ENCODE data around the gene HIVEP3. TPM values are rescaled to one million over a fixed set of nuclear protein-coding genes. Genes with fewer than 3 reads are reported as not detected.

Gene HIVEP3
- polyA plus RNA-seq, 4 donors, result 0.67 to 3.8 (median 1.8) TPM

DNA sequence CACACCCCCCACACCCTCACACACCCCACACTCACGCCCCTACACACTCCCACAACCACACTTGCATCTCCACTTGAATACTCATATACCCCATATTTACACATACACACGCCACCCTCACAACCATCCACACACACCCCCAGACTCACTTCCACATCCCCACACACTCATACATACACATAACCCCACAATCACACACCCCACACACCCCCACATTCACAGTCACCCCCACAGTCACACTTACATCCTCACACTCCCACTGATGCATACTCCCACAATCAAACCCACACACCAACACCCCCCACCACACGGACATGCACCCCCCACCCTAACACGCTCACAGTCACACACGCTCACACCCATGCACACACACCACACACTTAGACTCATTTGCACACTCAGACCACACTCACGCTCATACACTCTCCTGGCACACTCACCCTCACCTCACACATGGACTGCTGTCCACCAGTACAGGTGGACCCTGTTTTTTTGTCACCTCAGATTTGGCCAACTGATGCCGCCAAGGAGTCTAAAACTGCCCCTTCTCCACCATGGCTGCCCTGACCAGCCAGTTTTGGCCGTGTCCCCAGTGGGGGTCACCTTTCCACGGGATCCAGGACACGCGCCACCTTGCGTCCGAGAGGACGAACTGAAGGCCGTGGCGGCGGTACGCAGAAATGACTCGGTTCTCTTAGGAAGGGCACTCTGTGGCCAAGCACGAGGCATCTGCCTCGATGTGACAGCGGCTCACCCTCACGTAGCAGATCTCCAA is 388.9 kb downstream of the HIVEP3 start:
- DNase-seq (no peak), FAIRE-seq (no peak)
- Histone ChIP-seq H3K27me3 (ENCODE audit: control insufficient read depth in 3 of 3, insufficient read depth in 3 of 3, low read length in 3 of 3) (no peaks in the 10 kb centered on the region), H3K9me3 (ENCODE audit: control insufficient read depth in 2 of 2, insufficient read depth in 1 of 2, low read depth in 1 of 2, low read length in 1 of 2) (no peaks in the 10 kb centered on the region), H3K36me3 (ENCODE audit: control insufficient read depth in 3 of 3, insufficient read depth in 2 of 3, low read depth in 1 of 3, low read length in 3 of 3) (no peaks in the 10 kb centered on the region), H3K4me1 (ENCODE audit: control insufficient read depth in 3 of 3, insufficient read depth in 2 of 3, low read depth in 1 of 3, low read length in 2 of 3) (no peaks in the 10 kb centered on the region), H3K27ac (ENCODE audit: low read depth in 1 of 3, low read length in 2 of 3) (no peak overlapping the region), H3K4me3 (ENCODE audit: low read depth in 1 of 3, low read length in 3 of 3) (no peak overlapping the region)
- 89 to 91% (median 89%) methylated on average over 23 of the region's 23 CpGs for WGBS, 3 donors

DNA sequence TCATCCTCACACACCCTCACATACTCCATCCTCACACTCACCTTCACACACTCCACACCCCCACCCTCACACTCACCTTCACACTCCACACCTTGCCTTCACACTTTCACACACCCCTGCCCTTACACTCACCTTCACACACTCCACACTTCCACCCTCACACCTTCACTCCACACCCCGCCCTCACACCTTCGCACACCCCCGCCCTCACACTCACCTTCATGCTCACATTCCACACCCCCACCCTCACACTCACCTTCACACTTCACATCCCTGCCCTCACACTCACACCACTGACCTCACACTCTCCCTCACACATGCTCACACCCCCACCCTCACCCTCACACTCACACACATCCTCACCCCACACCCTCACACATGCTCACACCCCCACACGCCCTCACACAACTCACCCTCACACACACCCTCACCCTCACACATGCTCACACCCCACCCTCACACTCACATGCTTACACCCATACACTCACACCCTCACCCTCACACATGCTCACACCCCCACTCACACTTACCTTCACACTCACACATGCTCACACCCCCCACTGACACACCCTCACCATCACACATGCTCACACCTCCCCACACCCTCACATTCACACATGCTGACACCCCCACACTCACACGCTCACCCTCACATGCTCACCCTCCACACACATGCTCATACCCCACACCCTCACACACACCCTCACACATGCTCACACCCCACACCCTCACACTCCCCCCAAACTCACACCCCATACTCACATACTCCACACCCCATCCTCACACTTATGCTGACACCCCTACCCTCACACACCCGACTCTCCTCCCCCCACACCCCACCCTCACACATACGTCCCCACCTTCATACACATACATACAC is 389.8 kb downstream of the HIVEP3 start:
- no peak overlapping the region for H3K27ac ChIP-seq (ENCODE audit: low read depth in 1 of 3, low read length in 2 of 3)
- H3K4me3 ChIP-seq (ENCODE audit: low read depth in 1 of 3, low read length in 3 of 3), result no peak overlapping the region
- no peak for FAIRE-seq
- no peak for DNase-seq
- no peaks in the 10 kb centered on the region for H3K27me3 ChIP-seq (ENCODE audit: control insufficient read depth in 3 of 3, insufficient read depth in 3 of 3, low read length in 3 of 3)
- no peaks in the 10 kb centered on the region for H3K4me1 ChIP-seq (ENCODE audit: control insufficient read depth in 3 of 3, insufficient read depth in 2 of 3, low read depth in 1 of 3, low read length in 2 of 3)
- no peaks in the 10 kb centered on the region for H3K9me3 ChIP-seq (ENCODE audit: control insufficient read depth in 2 of 2, insufficient read depth in 1 of 2, low read depth in 1 of 2, low read length in 1 of 2)
- WGBS, 3 donors, result 62 to 78% (median 68%) methylated on average over 7 of the region's 7 CpGs
- H3K36me3 ChIP-seq (ENCODE audit: control insufficient read depth in 3 of 3, insufficient read depth in 2 of 3, low read depth in 1 of 3, low read length in 3 of 3), result no peaks in the 10 kb centered on the region

DNA sequence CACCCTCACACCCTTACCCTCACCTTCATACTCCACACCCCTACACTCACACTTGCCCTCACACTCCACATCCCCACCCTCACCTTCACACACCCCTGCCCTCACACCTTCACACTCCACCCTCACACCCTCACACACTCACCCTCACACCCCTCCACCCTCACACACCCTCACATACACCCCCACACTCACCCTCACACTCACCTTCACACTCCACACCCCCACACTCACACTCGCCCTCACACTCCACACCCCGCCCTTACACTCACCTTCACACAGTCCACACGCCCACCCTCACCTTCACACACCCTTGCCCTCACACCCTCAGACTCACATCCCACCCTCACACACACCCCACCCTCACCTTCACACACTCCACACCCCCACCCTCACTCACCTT is 390.6 kb downstream of the HIVEP3 start:
- 54 to 92% (median 69%) methylated on average over 3 of the region's 3 CpGs for WGBS, 3 donors
- no peaks in the 10 kb centered on the region for H3K36me3 ChIP-seq (ENCODE audit: control insufficient read depth in 3 of 3, insufficient read depth in 2 of 3, low read depth in 1 of 3, low read length in 3 of 3)

DNA sequence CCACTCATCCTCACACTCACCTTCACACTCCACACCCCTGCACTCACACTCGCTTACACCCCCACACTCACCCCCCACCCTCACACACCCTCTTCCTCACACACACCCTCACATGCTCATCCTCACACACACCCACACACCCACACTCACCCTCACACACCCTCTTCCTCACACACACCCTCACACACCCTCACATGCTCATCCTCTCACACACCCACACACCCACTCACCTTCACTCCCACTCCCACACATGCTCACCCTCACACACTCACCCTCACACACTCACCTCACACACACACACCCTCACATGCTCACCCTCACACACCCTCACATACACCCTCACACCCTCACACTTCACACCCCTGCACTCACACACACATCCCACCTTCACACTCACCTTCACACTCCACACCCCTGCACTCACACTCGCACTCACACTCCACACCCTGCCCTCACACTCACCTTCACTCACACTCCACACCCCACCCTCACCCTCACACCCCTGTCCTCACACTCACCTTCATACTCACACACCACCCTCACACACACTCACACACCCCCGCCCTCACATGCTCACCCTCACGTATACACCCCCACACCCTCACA is 391.7 kb downstream of the HIVEP3 start:
- FAIRE-seq (no peak), DNase-seq (no peak)
- H3K36me3 ChIP-seq (ENCODE audit: control insufficient read depth in 3 of 3, insufficient read depth in 2 of 3, low read depth in 1 of 3, low read length in 3 of 3), result peaks cover 0 to 4% (median 0%) of the 10 kb centered on the region in 3 donors
- H3K27ac ChIP-seq (ENCODE audit: low read depth in 1 of 3, low read length in 2 of 3), result no peak overlapping the region
- H3K4me1 ChIP-seq (ENCODE audit: control insufficient read depth in 3 of 3, insufficient read depth in 2 of 3, low read depth in 1 of 3, low read length in 2 of 3), result no peaks in the 10 kb centered on the region
- H3K27me3 ChIP-seq (ENCODE audit: control insufficient read depth in 3 of 3, insufficient read depth in 3 of 3, low read length in 3 of 3), result no peaks in the 10 kb centered on the region
- H3K9me3 ChIP-seq (ENCODE audit: control insufficient read depth in 2 of 2, insufficient read depth in 1 of 2, low read depth in 1 of 2, low read length in 1 of 2), result no peaks in the 10 kb centered on the region
- WGBS, 3 donors, result 87 to 98% (median 95%) methylated on average over 4 of the region's 4 CpGs
- no peak overlapping the region for H3K4me3 ChIP-seq (ENCODE audit: low read depth in 1 of 3, low read length in 3 of 3)

More for the DNA sequence above, 390.6 kb downstream of the HIVEP3 start:
- no peaks in the 10 kb centered on the region for H3K9me3 ChIP-seq (ENCODE audit: control insufficient read depth in 2 of 2, insufficient read depth in 1 of 2, low read depth in 1 of 2, low read length in 1 of 2)
- no peaks in the 10 kb centered on the region for H3K4me1 ChIP-seq (ENCODE audit: control insufficient read depth in 3 of 3, insufficient read depth in 2 of 3, low read depth in 1 of 3, low read length in 2 of 3)
- H3K4me3 ChIP-seq (ENCODE audit: low read depth in 1 of 3, low read length in 3 of 3), result no peak overlapping the region
- FAIRE-seq, result no peak
- no peak overlapping the region for H3K27ac ChIP-seq (ENCODE audit: low read depth in 1 of 3, low read length in 2 of 3)
- no peak for DNase-seq
- H3K27me3 ChIP-seq (ENCODE audit: control insufficient read depth in 3 of 3, insufficient read depth in 3 of 3, low read length in 3 of 3), result no peaks in the 10 kb centered on the region

DNA sequence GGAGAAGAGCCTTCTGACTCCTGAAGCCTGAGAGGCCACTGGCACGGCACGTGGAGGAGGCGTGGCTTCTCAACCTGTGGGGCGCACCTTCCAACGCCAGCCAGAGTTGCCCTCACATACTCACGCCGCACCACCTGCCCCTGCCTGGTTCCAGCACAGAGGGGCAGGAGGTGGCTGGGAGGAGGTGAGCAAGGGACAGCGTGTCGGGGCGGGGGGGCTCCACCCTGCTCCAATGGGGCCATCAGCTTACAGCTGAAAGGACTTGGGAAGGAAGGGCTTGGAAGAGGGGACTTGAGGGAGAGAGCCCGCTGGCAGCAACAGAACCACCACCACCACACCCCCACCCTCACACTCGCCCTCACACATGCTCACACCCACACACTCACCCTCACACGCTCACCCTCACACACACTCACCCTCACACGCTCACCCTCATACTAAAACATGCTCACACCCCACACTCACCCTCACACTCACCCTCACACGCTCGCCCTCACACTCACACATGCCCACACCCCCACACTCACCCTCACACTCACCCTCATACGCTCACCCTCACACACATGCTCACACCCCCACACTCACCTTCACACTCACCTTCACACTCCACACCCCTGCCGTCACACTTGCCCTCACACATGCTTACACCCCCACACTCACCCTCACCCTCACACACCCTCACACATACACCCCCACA is 392.7 kb downstream of the HIVEP3 start:
- Histone ChIP-seq H3K4me3 (ENCODE audit: low read depth in 1 of 3, low read length in 3 of 3) (no peak overlapping the region), H3K27me3 (ENCODE audit: control insufficient read depth in 3 of 3, insufficient read depth in 3 of 3, low read length in 3 of 3) (no peaks in the 10 kb centered on the region), H3K27ac (ENCODE audit: low read depth in 1 of 3, low read length in 2 of 3) (no peak overlapping the region), H3K4me1 (ENCODE audit: control insufficient read depth in 3 of 3, insufficient read depth in 2 of 3, low read depth in 1 of 3, low read length in 2 of 3) (no peaks in the 10 kb centered on the region), H3K36me3 (ENCODE audit: control insufficient read depth in 3 of 3, insufficient read depth in 2 of 3, low read depth in 1 of 3, low read length in 3 of 3) (peaks cover 0 to 4% (median 0%) of the 10 kb centered on the region in 3 donors), H3K9me3 (ENCODE audit: control insufficient read depth in 2 of 2, insufficient read depth in 1 of 2, low read depth in 1 of 2, low read length in 1 of 2) (no peaks in the 10 kb centered on the region)
- FAIRE-seq (no peak), DNase-seq (no peak)
- WGBS, 3 donors, result 39 to 82% (median 64%) methylated on average over 15 to 18 of the region's 18 CpGs

DNA sequence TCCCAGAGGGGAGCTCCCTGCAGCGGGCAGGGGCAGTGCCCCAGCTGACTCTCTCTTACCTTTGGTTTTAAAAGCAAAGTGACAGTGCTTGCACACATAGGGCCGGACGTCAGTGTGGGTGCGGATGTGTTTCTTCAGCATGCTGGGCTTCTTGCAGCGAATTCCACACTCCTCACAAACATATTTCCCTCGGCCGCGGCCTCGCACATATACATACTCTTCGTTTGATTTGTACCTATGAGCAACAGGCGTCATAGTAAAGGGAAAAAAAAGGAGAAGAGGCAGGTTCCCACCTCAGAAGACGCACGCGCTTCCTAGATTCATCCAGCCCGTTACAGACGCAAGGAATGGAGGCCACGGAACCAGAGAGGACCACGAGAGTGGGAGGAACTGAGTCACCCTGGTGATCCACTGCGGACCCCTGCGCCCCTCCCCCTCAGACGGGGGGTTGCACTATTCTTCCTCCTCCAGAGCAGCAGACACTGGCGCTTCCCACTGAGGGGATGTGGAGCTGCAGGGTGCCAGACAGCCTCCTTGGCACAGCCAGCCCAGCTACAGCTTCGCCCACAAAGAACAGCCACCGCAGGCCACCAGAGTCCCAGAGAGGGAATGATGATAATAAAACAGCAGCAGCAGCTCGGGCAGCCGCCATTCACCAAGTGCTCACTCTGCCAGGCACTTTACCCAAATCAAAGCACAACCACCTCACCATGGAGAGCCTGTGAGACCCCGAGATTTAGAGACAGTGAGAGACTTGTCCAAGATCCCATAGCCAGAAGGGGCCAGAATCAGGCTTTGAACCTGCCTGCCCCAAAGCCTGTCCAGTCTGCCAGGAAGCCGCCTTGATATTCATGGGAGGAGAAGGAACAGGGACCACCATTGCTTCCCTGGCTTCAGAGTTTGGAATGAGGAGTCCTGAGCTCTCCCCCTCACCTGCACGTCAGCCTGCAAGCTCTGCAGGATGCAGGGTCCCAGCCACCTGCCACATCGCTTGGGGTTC is 393.7 kb downstream of the HIVEP3 start:
- no peaks in the 10 kb centered on the region for H3K4me1 ChIP-seq (ENCODE audit: control insufficient read depth in 3 of 3, insufficient read depth in 2 of 3, low read depth in 1 of 3, low read length in 2 of 3)
- 83 to 89% (median 84%) methylated on average over 30 of the region's 30 CpGs for WGBS, 3 donors
- H3K27me3 ChIP-seq (ENCODE audit: control insufficient read depth in 3 of 3, insufficient read depth in 3 of 3, low read length in 3 of 3), result no peaks in the 10 kb centered on the region
- FAIRE-seq, result no peak
- no peak overlapping the region for H3K4me3 ChIP-seq (ENCODE audit: low read depth in 1 of 3, low read length in 3 of 3)
- H3K27ac ChIP-seq (ENCODE audit: low read depth in 1 of 3, low read length in 2 of 3), result no peak overlapping the region
- H3K36me3 ChIP-seq (ENCODE audit: control insufficient read depth in 3 of 3, insufficient read depth in 2 of 3, low read depth in 1 of 3, low read length in 3 of 3), result peaks cover 0 to 4% (median 0%) of the 10 kb centered on the region in 3 donors
- DNase-seq, result no peak
- H3K9me3 ChIP-seq (ENCODE audit: control insufficient read depth in 2 of 2, insufficient read depth in 1 of 2, low read depth in 1 of 2, low read length in 1 of 2), result no peaks in the 10 kb centered on the region

DNA sequence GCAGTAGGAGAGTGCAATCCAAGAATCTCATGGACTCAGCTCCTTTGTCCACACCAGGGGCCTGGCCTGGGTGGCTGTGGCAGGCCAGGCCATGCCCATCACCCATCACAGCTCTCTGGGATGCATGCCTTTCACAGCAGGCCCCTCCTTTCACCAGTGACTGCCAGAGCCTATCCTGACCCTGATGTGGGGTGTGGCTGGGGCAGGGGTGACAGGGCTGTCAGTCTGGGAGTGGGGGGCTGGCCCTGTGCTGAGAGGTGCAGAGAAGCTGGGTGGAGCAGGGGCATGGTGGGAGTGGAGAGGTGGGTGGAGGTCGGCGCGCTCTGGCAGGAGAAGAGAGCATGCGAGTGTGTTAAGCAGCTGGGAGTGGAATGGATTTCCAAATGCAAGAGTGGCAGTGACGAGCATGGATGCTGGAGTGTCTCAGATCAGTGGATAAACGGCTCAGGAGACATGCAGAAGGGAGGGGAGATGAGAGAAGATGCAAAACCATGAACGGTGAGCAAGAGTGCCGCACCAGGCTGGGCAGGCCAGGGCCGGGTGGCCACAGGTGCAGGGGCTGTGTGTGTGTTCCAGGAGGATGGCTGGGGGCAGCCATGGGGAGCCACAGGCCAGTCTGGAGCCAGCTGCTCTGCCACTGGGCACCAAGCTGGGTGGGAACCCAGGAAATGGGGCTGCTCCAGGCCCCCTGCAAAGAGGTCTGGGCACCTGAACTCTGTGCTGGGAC is 394.6 kb downstream of the HIVEP3 start:
- H3K4me3 ChIP-seq (ENCODE audit: low read depth in 1 of 3, low read length in 3 of 3), result no peak overlapping the region
- WGBS, 3 donors, result 79 to 86% (median 85%) methylated on average over 9 of the region's 9 CpGs
- no peak for DNase-seq

More for the DNA sequence above, 394.6 kb downstream of the HIVEP3 start:
- H3K4me1 ChIP-seq (ENCODE audit: control insufficient read depth in 3 of 3, insufficient read depth in 2 of 3, low read depth in 1 of 3, low read length in 2 of 3), result no peaks in the 10 kb centered on the region
- H3K27ac ChIP-seq (ENCODE audit: low read depth in 1 of 3, low read length in 2 of 3), result no peak overlapping the region
- no peaks in the 10 kb centered on the region for H3K27me3 ChIP-seq (ENCODE audit: control insufficient read depth in 3 of 3, insufficient read depth in 3 of 3, low read length in 3 of 3)
- H3K9me3 ChIP-seq (ENCODE audit: control insufficient read depth in 2 of 2, insufficient read depth in 1 of 2, low read depth in 1 of 2, low read length in 1 of 2), result no peaks in the 10 kb centered on the region
- FAIRE-seq, result no peak
- peaks cover 0 to 4% (median 0%) of the 10 kb centered on the region in 3 donors for H3K36me3 ChIP-seq (ENCODE audit: control insufficient read depth in 3 of 3, insufficient read depth in 2 of 3, low read depth in 1 of 3, low read length in 3 of 3)

All from small intestine (tissue), 7 donors.